ENCODE results near the gene SPTB.

SPTB gene

DNA sequence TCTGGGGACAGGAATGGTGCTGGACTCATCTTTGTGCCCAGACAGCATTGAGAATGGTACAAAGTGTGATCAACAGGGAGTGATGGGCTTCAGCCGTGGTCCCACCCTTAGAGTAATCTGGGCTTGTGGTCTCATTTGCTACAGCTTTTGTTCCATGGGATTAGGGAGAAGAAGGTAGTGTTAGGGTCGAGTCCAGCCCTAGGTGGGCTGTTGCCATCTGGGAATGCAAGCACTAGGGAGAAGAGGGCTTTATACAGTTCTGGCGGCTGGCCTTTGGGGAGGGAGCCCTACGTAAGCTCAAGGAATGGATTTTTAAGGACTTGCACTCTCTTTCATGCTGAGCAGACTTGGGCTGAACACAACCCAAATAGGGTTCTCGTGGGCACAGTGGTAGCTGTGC, 170.6 kb downstream of the SPTB start:
- no peak for DNase-seq (ENCODE audit: low spot score)

DNA sequence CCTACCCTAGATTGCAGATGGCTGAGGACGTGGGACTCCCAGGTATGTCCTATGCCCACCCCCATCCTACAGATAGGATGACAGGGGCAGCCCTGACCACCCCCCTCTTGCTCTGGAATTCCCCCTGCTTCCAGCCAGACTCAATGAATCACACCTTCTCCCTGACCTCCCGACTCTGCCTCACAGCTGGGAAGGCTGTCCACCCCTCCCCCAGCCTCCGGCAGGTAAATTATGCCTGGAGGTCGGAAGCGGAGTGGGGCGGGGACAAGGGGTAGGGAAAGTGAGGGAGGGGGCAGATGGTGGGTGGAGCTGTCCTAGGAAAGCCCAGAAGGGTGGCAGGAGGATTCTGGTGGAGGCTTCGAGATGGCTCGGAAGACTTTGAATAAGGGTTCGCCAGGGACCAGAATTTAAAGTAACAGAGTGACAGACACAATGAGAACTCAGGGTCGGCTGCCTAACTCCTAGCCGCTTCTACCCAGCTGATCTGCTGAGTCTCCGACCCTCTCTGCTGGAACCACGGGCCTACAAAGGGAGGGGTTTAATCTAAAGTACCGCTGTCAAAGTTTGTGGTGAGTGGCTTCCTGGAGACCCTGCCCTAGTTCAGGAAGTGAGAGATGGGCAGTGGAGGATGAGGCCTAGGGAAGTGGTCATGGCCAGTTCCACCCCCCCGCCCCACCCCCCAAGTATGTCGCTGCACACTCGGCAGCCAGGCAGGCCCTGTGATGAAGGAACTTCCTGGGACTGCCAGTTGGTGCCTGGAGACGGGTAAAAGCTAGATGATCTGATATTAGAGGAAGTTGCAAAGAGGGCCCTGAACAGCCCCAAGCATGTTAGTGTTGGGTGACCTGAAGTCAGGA, 171.3 kb downstream of the SPTB start:
- DNase-seq (ENCODE audit: low spot score), result peak; percentile 71

DNA sequence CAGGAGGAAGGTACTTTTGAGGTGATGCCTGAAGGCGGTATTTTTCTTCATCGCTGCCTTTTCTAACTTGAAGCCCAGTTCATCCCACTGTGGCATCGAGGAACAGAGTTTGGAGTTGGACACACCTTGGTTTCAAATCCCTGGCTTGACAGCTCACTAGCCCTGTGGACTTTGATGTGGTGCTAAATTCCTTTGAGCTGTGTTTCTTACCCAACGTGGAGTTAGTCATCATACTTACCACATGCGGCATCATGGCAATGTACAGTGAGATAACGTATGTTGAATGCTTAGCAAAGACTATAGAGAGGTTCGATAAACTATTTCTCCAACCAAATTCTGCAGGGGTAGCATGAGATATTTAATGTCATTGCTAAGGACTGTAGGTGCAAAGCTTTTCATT, 172.0 kb downstream of the SPTB start:
- DNase-seq (ENCODE audit: low spot score), result no peak

DNA sequence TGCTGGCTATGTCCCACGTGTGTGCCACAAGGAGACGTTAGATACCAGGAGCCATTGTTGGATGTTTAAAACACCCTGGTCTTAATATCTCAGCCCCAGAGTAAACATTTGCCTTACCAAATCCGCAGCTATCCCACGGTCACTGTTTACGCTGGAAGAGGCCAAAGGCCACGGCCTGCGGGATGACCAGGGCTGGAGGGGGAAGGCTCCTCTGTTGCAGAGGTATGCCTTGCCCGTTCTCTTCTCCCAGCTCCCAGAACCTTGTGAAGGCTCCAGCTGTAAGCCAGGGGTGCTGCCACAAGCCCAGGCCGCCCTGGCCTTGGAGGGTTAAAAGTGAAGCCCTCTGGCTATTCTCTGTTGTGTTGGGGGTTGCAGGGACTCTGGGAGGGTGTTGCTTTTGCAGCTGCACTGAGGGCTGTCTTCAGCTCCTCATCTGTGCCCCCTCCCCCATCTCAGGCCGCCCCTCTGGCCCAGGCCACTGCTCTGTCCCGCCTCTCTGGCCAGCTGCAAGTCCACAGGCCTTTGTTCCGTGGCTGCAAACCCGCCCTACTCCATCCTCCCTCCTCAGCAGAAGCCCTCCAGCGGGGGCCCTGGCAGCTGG, 173.0 kb downstream of the SPTB start:
- DNase-seq (ENCODE audit: low spot score), result peak; percentile 97

DNA sequence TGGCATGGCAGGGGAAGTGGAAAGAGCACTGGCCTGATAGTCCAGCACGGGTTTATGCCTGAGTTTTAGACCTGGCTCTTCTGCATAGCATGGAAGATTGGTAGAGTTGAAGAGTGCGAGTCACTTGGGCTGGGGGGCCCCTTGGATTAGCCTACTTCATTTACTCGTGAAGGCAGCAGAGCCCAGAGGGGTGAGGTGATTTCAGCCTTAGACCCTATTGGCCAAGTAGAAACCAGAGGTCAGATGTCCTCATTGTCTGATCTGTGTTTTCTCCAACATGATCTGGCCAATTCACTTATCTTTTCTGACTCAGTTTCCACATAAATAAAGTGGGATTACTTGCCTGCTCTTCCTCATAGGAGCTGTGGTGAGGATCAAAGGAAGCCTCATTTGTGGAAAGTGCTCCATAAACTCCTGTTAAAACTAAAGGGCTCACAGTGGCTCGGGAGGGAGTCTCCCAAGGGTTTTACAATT, 173.6 kb downstream of the SPTB start:
- no peak for DNase-seq (ENCODE audit: low spot score)

DNA sequence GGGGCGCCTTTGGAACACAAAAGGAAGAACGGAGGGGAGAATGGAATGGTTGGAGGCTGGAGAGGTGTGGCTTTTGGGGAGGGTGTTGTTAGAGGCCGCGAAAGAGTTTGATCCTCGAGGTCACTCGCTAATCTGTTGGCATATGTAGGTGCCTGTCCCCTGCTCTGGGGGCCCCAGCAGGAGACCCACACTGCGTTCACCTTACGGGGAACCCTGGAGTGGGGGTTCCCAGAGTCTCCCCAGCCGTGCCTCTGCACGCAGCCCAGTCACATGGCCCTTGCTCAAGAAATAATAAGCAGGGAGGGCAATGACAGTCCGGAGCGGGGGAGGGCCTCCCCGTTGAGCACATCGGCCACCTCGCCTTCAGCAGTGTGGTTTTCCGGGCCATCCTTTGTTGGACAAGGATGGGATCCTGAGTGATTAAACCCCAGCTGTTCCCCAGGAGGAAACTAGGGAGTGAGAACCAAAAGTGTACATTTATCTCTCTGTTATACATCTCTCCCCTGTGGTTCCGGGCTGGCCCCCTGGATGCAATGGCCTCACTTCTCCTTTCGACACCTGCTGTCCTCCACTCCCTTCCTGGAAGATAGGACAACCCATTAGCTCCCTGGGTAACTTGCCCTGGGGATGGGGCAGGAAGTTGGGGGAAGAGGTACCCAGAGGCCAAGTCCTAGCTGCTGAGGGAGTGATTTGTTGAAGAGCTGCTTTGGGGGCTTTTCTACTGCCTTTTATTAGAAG, 174.2 kb downstream of the SPTB start:
- peak; percentile 82 for DNase-seq (ENCODE audit: low spot score)

DNA sequence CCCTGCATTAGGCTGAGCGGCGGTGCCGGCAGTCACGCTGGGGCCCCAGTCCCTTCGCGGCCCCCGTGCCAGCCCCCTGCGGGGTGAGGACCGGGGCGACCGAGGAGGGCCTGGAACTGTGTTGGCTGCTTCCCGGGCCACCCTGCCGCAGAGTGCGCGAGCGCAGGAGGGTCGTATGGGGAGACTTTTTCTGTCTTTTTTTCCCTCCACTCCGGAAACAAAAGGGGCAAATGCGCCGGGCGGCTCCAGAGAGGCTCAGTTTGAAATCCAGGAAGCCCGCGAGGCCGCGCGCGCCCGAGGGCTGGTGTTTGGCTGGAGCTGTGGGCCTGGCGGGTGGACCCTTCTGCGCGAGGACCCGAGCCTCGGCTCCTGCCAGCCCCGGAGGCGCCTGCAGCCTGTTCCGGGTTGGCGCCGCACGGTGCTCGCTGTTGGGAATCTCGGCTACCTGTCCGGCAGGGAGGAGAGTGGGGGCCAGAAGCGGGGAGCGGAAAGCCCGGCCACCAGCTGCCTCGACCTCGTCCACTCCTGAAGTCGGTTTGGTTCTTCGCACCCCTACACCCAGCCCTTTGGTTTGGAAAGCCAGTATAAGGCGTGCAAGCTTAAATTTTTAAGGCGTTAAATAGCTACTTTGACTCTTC, 174.8 kb downstream of the SPTB start:
- no peak for DNase-seq (ENCODE audit: low spot score)

DNA sequence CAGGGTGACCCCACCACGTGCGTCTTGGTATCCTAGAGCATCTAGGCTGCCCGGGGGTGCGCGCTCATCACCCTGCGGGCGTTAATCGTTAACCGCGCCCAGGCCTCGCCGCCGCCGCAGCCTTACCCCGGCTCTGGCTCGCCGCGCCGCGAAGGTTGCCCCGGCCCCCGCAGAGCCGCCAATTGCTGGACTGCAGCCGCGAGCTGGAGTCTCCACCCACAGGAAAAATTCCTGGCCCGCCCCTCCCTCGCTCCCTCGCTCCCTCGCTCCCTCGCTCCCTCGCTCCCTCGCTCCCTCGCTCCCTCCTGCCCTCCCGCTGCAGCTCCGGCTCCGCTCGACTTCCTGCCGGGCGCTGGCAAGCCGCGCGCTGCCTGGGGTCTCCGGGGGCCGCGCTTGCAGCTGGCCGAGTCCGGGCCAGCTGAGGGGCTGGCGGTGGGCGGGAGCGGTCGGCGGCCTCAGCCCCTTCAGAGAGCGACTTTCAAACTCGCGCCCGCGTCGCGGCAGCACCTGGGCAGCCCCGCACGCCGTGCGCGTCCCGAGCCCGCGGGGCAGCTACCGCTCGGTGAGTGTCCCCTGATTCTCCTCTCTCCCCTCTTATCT, 175.5 kb downstream of the SPTB start, which contains the start of gene PLEKHG3:
Gene PLEKHG3, plus strand, starts transcription at position 282 of the 600 bp plus-strand sequence. CDS start 23,208 bp downstream, outside the sequence.
- peak; percentile 89 for DNase-seq (ENCODE audit: low spot score)

DNA sequence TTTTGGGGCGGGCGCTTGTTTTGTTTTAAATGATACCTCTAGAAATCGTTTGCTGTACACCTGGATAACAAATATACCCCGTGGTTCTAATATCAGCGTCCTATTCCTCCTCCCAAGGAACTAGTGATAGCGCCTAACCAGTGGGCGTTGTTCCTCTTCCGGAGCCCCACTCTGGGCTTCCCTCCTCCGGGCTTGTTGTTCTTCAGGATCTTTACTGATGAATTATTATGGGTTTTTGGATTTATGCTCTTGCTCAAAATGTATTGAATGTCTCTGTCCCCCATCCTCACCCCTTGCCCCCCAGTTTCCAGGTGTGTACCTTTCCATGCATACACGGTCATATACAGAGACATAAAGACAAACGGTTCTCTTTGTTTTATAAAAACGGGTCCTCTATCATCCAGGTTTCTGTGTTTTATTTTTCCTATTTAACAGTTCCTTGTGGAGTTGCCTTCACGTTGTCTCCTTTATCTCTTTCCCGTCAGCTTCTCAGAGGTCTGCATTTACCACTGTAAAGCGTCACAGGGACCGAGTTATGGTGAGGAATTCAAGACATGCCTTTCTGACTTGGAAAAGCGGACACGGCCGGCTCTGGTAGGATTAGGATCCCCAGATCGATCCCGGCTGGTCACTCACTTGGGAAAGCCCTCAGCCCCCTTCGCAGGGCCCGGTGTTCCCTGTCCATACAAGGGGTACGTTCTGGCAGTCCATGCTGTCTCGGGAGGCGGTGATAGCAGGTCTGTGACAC, 176.1 kb downstream of the SPTB start:
- DNase-seq (ENCODE audit: low spot score), result no peak

DNA sequence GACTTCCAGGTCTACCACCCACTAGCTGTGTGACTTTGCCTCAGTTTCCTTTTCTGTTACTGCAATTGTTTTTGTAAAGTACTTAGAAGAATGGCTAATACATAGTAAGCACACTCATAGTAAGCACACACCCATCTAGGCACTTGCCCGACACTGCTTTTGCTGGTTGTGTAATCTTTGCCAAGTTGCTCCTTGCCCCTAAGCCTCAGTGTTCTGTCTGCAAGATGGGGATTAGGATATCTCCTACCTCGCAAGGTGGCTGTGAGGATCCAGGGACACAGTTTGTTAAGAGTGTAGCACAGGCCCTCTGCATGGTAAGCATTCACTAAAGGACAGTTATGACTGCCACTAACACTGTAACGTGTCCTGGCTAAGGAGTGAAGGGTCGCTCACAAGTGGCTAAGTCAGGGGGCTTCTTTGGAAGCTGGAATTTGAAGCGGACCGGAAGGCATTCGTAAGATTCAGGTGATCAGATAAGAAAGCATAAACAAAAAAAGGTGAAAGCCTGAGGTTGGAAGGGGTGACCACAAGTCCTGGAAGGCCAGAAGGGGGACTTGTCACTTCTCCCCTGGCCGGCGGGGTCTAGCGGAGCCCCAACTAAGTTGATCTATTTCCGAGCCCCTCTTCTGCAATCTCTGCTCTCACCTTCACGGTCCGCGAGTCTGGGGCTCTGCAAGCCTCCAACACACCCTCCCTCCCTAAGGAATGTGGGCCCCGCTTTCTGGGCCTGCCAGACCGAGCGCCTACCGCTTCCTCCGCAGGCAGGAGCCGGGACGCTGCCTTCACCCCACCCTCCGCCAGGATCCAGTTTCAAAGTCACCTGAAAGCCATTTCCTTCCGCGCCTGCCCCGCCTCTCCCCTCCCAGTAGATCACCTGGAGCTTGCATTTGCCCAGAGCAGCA, 177.0 kb downstream of the SPTB start:
- DNase-seq (ENCODE audit: low spot score), result no peak

DNA sequence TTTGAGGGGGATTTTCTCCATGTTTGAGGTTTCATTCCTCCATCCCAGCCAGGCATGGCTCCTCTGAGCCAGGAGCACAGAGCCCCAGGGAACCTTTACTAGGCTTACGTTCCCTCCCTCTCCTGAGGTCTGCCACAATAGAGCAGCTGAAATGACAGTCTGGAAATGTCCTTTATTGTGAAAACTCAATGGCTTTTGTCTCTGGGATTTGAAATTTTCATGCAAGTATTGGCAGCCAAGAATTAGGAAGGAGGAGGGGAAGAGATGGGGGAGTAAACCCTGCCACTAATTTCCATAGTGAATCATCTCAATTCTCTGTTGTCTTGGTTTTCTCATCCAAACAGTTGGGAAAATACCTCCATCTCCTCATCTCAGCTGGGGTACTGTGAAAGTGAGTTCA, 178.0 kb downstream of the SPTB start:
- peak; percentile 90 for DNase-seq (ENCODE audit: low spot score)

DNA sequence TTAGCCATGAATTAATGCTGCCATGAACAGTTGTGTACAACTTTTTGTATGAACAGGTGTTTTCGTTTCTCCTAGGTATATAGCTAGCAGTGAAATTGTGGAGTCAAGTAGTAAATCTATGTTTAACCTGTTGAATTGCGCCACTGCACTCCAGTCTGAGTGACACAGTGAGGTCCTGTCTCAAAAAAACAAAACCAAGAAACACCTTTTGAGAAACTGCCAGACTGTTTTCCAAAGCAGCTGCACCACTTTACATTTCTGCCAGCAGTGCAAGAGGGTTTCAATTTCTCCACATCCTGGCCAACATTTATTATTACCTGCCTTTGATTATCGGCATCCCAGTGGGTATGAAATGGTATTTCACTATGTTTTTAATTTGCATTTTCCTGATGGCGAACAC, 178.8 kb downstream of the SPTB start:
- DNase-seq (ENCODE audit: low spot score), result no peak

DNA sequence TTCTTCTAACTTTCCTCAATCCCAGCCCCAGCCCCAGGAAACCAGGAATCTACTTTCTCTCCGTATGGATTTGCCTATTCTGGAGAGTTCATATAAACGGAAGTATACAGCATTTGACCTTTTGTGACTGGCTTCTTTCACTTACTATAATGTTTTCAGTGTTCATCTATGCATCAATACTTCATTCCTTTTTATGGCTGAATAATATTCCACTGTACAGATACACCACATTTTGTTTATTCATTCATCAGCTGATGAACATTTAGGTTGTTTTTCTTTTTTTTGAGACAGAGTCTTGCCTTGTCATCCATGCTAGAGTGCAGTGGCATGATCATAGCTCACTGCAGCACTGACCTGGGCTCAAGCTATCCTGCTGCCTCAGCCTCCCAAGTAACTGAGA, 179.4 kb downstream of the SPTB start:
- DNase-seq (ENCODE audit: low spot score), result no peak

DNA sequence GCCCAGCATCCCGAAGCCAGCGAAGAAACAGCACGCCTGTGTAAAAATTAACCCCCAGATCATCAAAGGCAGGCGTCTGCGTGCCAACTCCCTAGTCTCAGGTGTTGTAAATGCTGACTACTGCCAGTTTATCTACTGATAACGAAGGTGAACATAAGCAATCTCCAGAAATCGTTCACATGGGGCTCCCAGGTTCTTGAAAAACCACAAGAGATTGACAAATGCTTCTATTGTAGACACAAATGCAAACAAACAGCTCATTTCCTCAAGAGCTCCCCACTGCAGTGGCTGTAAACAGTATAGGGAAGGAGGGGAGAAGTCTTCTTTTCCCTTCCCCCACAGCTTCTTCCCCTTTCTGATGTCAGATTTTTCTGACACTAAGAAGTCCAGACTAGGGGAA, 180.8 kb downstream of the SPTB start:
- DNase-seq (ENCODE audit: low spot score), result no peak

DNA sequence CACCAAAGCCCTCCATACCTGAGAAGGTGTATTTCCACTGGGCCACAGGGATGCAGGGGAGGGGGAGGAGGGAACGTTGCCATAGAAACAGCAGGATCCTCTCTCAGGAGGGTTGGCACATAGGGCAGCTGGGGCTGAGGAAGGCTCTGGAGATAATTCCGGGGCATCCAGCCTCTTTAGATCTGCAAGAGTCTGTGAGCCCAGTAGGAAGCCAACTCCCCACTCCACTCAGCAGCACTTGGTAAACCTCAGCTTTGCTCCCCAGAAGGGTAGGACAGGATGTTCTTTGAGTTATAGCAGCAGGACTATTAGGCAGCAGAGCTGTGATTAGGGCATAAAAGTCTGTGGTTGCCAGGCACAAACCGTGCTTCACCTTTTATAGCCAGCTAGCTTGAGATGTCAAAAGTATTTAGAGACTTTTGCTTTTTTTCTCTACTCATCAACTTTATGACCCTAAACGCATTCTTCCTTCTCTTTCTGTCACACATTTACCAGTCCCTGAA, 183.3 kb downstream of the SPTB start:
- no peak for DNase-seq (ENCODE audit: low spot score)
